ENCODE measurements around the gene HTT.

DNA sequence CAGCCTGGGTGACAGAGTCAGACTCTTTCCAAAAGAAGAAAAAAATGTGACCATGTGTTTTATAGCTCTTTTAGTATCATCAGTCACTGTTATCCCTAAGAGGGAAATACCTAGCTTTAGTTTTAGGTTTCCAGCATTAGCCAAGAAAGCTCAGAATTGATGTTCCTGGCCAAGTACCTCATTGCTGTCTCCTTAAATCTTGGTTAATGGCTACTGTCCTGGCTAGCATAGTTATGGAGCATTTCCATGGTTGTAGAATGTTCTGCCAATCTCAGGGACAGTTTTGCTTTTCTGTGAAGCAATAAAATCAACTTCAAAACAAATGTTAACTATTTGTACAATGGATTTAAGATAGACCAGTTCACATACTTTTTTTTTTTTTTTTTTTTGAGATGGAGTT, 74.4 kb downstream of the HTT start:
- TF ChIP-seq, protein P1, sequence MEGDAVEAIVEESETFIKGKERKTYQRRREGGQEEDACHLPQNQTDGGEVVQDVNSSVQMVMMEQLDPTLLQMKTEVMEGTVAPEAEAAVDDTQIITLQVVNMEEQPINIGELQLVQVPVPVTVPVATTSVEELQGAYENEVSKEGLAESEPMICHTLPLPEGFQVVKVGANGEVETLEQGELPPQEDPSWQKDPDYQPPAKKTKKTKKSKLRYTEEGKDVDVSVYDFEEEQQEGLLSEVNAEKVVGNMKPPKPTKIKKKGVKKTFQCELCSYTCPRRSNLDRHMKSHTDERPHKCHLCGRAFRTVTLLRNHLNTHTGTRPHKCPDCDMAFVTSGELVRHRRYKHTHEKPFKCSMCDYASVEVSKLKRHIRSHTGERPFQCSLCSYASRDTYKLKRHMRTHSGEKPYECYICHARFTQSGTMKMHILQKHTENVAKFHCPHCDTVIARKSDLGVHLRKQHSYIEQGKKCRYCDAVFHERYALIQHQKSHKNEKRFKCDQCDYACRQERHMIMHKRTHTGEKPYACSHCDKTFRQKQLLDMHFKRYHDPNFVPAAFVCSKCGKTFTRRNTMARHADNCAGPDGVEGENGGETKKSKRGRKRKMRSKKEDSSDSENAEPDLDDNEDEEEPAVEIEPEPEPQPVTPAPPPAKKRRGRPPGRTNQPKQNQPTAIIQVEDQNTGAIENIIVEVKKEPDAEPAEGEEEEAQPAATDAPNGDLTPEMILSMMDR (IDR thresholded peaks at IDR 0.05): no peak
- no peak for TF ChIP-seq POLR2A (IDR thresholded peaks at IDR 0.05)
